ENCODE results near the gene MAGI1.

MAGI1 gene

GRCh38 chr3:65988411-65989180 is 50.1 kb downstream of the MAGI1 start:
- no peak overlapping the region for H3K4me3 ChIP-seq (ENCODE audit: low read depth, low read length)
- DNase-seq (ENCODE audit: low read depth), result no peak
- no peak for TF ChIP-seq CTCF (conservative IDR thresholded peaks at IDR 0.05; ENCODE audit: low read depth, low read length)

GRCh38 chr3:65986285-65986684 is 52.4 kb downstream of the MAGI1 start:
- TF ChIP-seq CTCF (conservative IDR thresholded peaks at IDR 0.05; ENCODE audit: low read depth, low read length), result no peak
- DNase-seq (ENCODE audit: low read depth), result no peak
- no peak overlapping the region for H3K4me3 ChIP-seq (ENCODE audit: low read depth, low read length)

- H3K4me3 ChIP-seq (ENCODE audit: low read depth, low read length), result no peak overlapping the region
- no peak for DNase-seq (ENCODE audit: low read depth)
- no peak for TF ChIP-seq CTCF (conservative IDR thresholded peaks at IDR 0.05; ENCODE audit: low read depth, low read length)
These were observed 53.7 kb downstream of the MAGI1 start for GRCh38 chr3:65984975-65985374.

GRCh38 chr3:65983100-65983499 is 55.6 kb downstream of the MAGI1 start:
- no peak for TF ChIP-seq CTCF (conservative IDR thresholded peaks at IDR 0.05; ENCODE audit: low read depth, low read length)
- no peak overlapping the region for H3K4me3 ChIP-seq (ENCODE audit: low read depth, low read length)
- DNase-seq (ENCODE audit: low read depth), result no peak

GRCh38 chr3:65979731-65980130 is 59.0 kb downstream of the MAGI1 start:
- H3K4me3 ChIP-seq (ENCODE audit: low read depth, low read length), result no peak overlapping the region
- DNase-seq (ENCODE audit: low read depth), result peak; percentile 67
- TF ChIP-seq CTCF (conservative IDR thresholded peaks at IDR 0.05; ENCODE audit: low read depth, low read length), result no peak

GRCh38 chr3:65979162-65979561 is 59.6 kb downstream of the MAGI1 start:
- peak; percentile 88 for DNase-seq (ENCODE audit: low read depth)
- TF ChIP-seq CTCF (conservative IDR thresholded peaks at IDR 0.05; ENCODE audit: low read depth, low read length), result no peak
- H3K4me3 ChIP-seq (ENCODE audit: low read depth, low read length), result no peak overlapping the region

- DNase-seq (ENCODE audit: low read depth), result no peak
- no peak overlapping the region for H3K4me3 ChIP-seq (ENCODE audit: low read depth, low read length)
- no peak for TF ChIP-seq CTCF (conservative IDR thresholded peaks at IDR 0.05; ENCODE audit: low read depth, low read length)
These were observed 60.6 kb downstream of the MAGI1 start for GRCh38 chr3:65978116-65978515.

Data from choroid plexus epithelial cell (primary cell).